ENCODE measurements around the gene RALGPS1. TPM values are rescaled to one million over a fixed set of nuclear protein-coding genes. Genes with fewer than 3 reads are reported as not detected.

Gene RALGPS1
- total RNA-seq, 4 donors from 2014 or later: 4.6 to 11.9 (median 10.0) TPM

DNA sequence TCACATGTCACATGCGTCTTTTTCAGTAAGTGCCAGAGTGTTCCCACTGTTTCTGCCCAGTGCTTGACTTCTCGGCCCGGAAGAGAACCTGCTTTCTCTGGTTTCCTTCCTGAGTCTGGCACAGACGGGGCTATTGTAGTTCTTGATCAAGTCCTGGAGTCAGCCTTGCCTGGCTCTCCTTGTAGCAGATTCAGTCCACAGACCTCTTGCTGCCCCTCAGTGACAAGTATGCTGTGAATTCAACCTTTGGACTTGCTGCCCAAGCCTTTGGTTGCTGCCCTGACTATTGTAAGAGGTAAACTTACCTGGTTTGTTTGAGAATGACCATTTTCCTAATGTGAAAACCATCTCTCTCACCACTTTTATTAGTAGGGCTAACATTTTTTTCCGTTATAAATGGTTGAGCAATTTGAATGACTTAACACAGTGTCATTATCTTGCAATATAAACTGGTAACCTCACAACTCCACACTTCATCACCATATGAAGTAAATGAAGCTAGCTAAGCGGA is 29.4 kb upstream of the RALGPS1 start:
- WGBS: 77% methylated on average over 6 of the region's 6 CpGs
- Histone ChIP-seq H3K4me3 (no peak overlapping the region), H3K9me3 (no peaks in the 10 kb centered on the region), H3K36me3 (peaks cover 7 to 36% (median 26%) of the 10 kb centered on the region in 4 donors), H3K4me1 (peaks cover 0 to 15% (median 4%) of the 10 kb centered on the region in 4 donors), H3K27me3 (no peaks in the 10 kb centered on the region), H3K27ac (replicated peaks in 1 of 4) (no peak overlapping the region)
- intact Hi-C loops (cut with DNase I): no loop called here
- peak in 1 of 2 donors; percentile 34 for TF ChIP-seq POLR2AphosphoS5 (IDR thresholded peaks at IDR 0.05)
- TF ChIP-seq, protein P1, sequence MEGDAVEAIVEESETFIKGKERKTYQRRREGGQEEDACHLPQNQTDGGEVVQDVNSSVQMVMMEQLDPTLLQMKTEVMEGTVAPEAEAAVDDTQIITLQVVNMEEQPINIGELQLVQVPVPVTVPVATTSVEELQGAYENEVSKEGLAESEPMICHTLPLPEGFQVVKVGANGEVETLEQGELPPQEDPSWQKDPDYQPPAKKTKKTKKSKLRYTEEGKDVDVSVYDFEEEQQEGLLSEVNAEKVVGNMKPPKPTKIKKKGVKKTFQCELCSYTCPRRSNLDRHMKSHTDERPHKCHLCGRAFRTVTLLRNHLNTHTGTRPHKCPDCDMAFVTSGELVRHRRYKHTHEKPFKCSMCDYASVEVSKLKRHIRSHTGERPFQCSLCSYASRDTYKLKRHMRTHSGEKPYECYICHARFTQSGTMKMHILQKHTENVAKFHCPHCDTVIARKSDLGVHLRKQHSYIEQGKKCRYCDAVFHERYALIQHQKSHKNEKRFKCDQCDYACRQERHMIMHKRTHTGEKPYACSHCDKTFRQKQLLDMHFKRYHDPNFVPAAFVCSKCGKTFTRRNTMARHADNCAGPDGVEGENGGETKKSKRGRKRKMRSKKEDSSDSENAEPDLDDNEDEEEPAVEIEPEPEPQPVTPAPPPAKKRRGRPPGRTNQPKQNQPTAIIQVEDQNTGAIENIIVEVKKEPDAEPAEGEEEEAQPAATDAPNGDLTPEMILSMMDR (IDR thresholded peaks at IDR 0.05): no peak
- no peak for DNase-seq (ENCODE audit: extremely low spot score)

GRCh38 chr9:126886034-126886822 is 28.4 kb upstream of the RALGPS1 start:
- no peak for TF ChIP-seq EP300 (IDR thresholded peaks at IDR 0.05)
- TF ChIP-seq POLR2AphosphoS5 (IDR thresholded peaks at IDR 0.05): no peak
- TF ChIP-seq, protein P1 (IDR thresholded peaks at IDR 0.05): no peak
- no peak for TF ChIP-seq POLR2A (IDR thresholded peaks at IDR 0.05; ENCODE audit: low read depth)
- H3K27ac ChIP-seq (replicated peaks in 1 of 4): no peak overlapping the region
- WGBS: 77% methylated on average over 23 of the region's 23 CpGs
- H3K4me3 ChIP-seq: no peak overlapping the region
- peaks cover 0 to 15% (median 2%) of the 10 kb centered on the region in 4 donors for H3K4me1 ChIP-seq
- peaks cover 0 to 26% (median 16%) of the 10 kb centered on the region in 4 donors for H3K36me3 ChIP-seq
- intact Hi-C loops (cut with DNase I): no loop called here
- H3K9me3 ChIP-seq: no peaks in the 10 kb centered on the region
- no peaks in the 10 kb centered on the region for H3K27me3 ChIP-seq
- DNase-seq (ENCODE audit: extremely low spot score): no peak

- 89% methylated on average over 10 of the region's 10 CpGs for WGBS
- no peak for DNase-seq (ENCODE audit: extremely low spot score)
- TF ChIP-seq POLR2A (IDR thresholded peaks at IDR 0.05; ENCODE audit: low read depth): no peak
- no peak for TF ChIP-seq EP300 (IDR thresholded peaks at IDR 0.05)
- TF ChIP-seq, protein P1 (IDR thresholded peaks at IDR 0.05): no peak
- TF ChIP-seq POLR2AphosphoS5 (IDR thresholded peaks at IDR 0.05): no peak
- H3K27me3 ChIP-seq: no peaks in the 10 kb centered on the region
- no peaks in the 10 kb centered on the region for H3K9me3 ChIP-seq
- no peak overlapping the region for H3K4me3 ChIP-seq
- H3K27ac ChIP-seq (replicated peaks in 1 of 4): no peak overlapping the region
- H3K36me3 ChIP-seq: peaks cover 0 to 19% (median 13%) of the 10 kb centered on the region in 4 donors
- intact Hi-C loops (cut with DNase I): no loop called here
- peaks cover 0 to 15% (median 2%) of the 10 kb centered on the region in 4 donors for H3K4me1 ChIP-seq
These were observed 27.7 kb upstream of the RALGPS1 start for GRCh38 chr9:126886897-126887296.

DNA sequence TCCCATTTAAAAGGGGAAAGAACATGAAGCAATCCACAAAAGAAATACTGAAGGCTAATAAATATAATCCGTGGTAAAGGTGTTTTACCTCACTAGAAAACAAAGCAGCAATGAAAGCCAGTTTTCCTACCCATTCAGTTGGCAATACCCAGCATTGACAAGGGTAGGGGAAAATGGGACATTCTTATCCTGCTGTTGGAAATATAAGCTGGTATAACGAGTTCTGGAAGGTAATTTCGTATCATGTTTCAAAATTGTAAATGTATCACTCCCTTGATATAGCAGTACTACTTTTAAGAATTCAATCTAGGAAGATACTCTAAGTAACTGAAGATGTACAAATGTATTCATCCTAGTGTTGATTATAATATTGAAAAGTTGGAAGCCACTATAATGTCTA is 22.9 kb upstream of the RALGPS1 start:
- Histone ChIP-seq H3K4me3 (no peak overlapping the region), H3K4me1 (no peaks in the 10 kb centered on the region), H3K9me3 (no peaks in the 10 kb centered on the region), H3K27me3 (no peaks in the 10 kb centered on the region), H3K27ac (replicated peaks in 1 of 4) (no peak overlapping the region), H3K36me3 (no peaks in the 10 kb centered on the region)
- DNase-seq (ENCODE audit: extremely low spot score): no peak
- TF ChIP-seq POLR2A (IDR thresholded peaks at IDR 0.05; ENCODE audit: low read depth) (no peak), POLR2AphosphoS5 (IDR thresholded peaks at IDR 0.05) (no peak), EP300 (IDR thresholded peaks at IDR 0.05) (no peak)
- TF ChIP-seq, protein P1 (IDR thresholded peaks at IDR 0.05): no peak
- intact Hi-C loops (cut with DNase I): no loop called here
- 87% methylated on average over 3 of the region's 3 CpGs for WGBS
